ENCODE data around the gene TUBA8.
"Not testable (repeated sequence)": the region's sequence is repeated elsewhere in the genome, so short reads cannot be mapped to it uniquely, and the experiment has no call there.

Gene TUBA8

DNA sequence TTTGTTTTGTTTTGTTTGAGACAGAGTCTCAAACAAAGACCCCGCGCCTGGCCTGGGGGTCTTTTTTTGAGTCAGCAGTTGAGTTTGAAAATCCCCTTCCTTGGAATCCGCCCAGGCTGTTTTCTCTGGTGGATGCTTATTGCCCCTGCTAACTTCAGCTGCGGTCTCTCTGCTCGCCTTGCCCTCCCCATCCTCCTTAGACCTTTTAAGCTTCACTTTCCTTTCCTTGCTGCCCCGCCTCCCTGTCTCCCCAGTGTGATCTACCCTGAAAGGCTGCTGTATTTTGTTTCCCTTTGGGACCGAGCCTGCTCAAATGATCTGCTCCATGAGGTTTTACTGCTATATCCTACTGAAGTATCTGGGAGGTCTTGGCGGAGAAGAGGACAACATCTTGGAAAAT lies 41.9 kb downstream of the TUBA8 start:
- TF ChIP-seq, protein P1, sequence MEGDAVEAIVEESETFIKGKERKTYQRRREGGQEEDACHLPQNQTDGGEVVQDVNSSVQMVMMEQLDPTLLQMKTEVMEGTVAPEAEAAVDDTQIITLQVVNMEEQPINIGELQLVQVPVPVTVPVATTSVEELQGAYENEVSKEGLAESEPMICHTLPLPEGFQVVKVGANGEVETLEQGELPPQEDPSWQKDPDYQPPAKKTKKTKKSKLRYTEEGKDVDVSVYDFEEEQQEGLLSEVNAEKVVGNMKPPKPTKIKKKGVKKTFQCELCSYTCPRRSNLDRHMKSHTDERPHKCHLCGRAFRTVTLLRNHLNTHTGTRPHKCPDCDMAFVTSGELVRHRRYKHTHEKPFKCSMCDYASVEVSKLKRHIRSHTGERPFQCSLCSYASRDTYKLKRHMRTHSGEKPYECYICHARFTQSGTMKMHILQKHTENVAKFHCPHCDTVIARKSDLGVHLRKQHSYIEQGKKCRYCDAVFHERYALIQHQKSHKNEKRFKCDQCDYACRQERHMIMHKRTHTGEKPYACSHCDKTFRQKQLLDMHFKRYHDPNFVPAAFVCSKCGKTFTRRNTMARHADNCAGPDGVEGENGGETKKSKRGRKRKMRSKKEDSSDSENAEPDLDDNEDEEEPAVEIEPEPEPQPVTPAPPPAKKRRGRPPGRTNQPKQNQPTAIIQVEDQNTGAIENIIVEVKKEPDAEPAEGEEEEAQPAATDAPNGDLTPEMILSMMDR (conservative IDR thresholded peaks at IDR 0.05; ENCODE audit: low read depth, low read length) = no peak
- no peak overlapping the region for H3K4me3 ChIP-seq (ENCODE audit: low read length)
- no peak for DNase-seq (ENCODE audit: low read depth)

DNA sequence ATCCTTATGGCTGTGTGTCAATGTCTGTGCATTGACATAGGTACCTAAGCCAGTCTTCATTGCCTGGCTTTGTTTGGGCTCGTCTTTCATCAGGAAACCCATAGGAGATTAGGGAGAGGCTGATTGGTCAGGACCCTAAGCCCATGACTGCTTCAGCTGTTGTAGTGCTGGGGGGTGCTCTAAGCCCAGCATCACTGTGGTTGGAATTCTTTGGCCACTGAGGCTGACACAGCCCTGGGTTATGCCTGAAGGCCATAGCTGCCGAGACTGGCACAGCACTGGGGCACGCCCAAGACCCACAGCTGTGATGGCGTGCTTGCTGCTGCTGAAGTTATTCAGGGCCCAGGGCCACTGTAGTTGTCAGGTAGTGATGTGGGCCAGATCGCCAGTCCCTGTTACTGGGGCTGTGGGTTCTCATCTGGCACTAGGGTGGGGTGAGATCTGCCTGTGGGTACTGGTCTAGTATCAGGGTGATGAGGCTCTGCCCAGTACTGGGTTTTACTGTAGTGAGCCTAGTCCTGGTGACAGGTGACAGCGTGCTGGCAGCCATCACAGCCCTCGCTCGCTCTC lies 44.3 kb downstream of the TUBA8 start:
- TF ChIP-seq, protein P1 (conservative IDR thresholded peaks at IDR 0.05; ENCODE audit: low read depth, low read length) = no peak
- no peak for DNase-seq (ENCODE audit: low read depth)
- H3K4me3 ChIP-seq (ENCODE audit: low read length) = no peak overlapping the region

DNA sequence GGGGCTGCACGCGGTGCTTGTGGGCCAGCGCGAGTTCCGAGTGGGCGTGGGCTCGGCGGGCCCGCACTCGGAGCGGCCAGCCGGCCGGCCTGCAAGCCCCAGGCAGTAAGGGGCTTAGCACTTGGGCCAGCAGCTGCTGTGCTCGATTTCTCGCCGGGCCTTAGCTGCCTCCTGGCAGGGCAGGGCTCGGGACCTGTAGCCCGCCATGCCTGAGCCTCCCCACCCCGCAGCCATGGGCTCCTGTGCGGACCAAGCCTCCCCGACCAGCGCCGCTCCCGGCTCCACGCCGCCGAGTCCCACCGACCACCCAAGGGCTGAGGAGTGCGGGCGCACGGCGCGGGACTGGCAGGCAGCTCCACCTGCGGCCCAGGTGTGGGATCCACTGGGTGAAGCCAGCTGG lies 44.9 kb downstream of the TUBA8 start:
- DNase-seq (ENCODE audit: low read depth); H3K4me3 ChIP-seq (ENCODE audit: low read length): not testable (repeated sequence)

DNA sequence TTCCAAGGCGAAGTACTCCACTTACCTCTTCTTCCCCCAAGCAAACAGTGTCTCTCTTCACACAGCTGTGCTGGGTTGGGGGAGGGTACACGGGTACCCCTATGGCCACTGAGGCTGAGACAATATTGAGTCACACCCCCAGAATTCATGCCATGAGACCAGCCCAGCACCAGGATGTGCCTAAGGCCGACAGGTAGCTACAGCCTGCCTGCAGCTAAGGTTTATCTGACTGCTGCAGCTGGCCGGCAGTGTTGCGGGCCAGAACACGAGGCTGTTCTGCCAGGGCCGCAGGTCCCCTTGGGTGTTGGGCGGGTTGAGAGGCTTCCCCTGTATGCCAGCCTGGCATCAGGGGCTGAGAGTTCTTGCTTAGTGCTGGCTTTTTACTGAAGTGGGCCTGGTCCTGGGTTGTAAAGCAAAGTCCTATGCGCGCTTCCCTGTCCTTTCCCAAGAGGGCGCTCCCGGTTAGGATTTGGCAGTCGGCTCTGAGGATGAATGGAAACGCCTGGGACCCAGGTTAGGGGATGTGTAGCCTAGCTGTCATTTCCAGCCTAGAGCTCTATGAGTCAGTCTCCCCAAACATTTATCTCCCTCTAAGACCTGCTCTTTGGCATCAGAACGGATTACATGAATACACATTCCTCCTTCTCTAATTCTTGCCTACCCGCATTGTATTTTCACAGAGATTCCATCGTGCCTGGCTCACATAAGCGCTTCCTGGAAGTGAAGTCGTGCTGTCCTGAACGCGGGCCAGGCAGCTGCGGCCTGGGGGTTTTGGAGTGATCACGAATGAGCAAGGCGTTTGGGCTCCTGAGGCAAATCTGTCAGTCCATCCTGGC lies 46.5 kb downstream of the TUBA8 start:
- DNase-seq (ENCODE audit: low read depth) = peak; percentile 80
- TF ChIP-seq, protein P1 (conservative IDR thresholded peaks at IDR 0.05; ENCODE audit: low read depth, low read length) = peak; percentile 94
- H3K4me3 ChIP-seq (ENCODE audit: low read length) = no peak overlapping the region

DNA sequence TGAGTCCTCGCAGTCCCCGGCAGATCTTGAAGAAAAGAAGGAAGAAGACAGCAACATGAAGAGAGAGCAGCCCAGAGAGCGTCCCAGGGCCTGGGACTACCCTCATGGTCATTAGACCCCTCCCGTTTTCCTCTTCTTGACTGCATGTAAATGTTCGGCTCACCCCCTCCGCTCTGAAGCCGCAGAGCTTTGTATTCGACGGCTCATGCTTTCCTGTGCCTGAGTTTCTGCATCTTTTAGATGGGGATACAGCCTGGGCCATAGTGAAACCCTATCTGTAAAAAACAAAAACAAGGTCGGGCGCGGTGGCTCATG lies 47.1 kb downstream of the TUBA8 start:
- H3K4me3 ChIP-seq (ENCODE audit: low read length) = no peak overlapping the region
- TF ChIP-seq, protein P1 (conservative IDR thresholded peaks at IDR 0.05; ENCODE audit: low read depth, low read length) = no peak
- DNase-seq (ENCODE audit: low read depth) = no peak

DNA sequence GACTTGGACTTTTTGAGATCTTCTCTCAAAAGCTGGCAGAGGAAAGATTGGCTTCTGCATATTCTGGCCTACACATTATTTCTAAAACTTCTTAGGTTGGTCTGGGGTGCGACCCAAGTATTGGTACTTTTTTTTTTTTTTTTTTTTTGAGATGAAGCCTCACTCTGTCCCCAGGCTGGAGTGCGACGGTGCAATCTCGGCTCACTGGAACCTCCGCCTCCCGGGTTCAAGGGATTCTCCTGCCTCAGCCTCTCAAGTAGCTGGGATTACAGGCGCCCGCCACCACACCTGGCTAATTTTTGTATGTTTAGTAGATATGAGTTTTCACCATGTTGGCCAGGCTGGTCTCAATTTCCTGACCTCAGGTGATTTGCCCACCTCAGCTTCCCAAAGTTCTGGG lies 50.0 kb downstream of the TUBA8 start:
- not testable (repeated sequence) for DNase-seq (ENCODE audit: low read depth)

GRCh38 chr22:18163843-18164242 lies 53.2 kb downstream of the TUBA8 start:
- not testable (repeated sequence) for H3K4me3 ChIP-seq (ENCODE audit: low read length); DNase-seq (ENCODE audit: low read depth)

More for the DNA sequence above, 50.0 kb downstream of the TUBA8 start:
- H3K4me3 ChIP-seq (ENCODE audit: low read length) = not testable (repeated sequence)

- not testable (repeated sequence) for H3K4me3 ChIP-seq (ENCODE audit: low read length); DNase-seq (ENCODE audit: low read depth)
These were observed 54.0 kb downstream of the TUBA8 start for GRCh38 chr22:18164584-18164983.

- not testable (repeated sequence) for H3K4me3 ChIP-seq (ENCODE audit: low read length); DNase-seq (ENCODE audit: low read depth)
These were observed 54.7 kb downstream of the TUBA8 start for GRCh38 chr22:18165356-18165755.

GRCh38 chr22:18170284-18170683 lies 59.7 kb downstream of the TUBA8 start:
- H3K4me3 ChIP-seq (ENCODE audit: low read length); DNase-seq (ENCODE audit: low read depth): not testable (repeated sequence)

- H3K4me3 ChIP-seq (ENCODE audit: low read length); DNase-seq (ENCODE audit: low read depth): not testable (repeated sequence)
These were observed 61.6 kb downstream of the TUBA8 start for GRCh38 chr22:18172203-18172602.

DNA sequence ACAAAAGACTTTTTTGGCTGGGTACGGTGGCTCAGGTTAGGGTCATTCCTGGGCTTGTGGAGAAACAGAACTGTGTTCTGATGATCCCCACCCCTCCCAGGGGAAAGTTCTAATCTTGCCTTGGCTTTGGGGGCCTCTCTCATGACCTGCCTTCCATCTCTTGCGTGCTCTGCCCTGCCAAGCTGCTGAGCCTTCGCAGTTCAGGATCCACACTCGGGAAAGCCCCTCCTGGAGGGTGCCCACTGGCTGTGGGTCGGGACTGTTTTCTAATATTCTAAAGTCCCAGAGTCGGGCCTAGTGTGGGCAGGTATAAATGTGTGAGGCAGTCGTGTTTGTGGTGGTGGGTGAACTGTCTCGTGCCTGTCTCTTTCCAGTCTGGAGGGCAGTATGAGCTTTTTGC lies 62.2 kb downstream of the TUBA8 start:
- not testable (repeated sequence) for H3K4me3 ChIP-seq (ENCODE audit: low read length); DNase-seq (ENCODE audit: low read depth)

GRCh38 chr22:18173441-18173840 lies 62.8 kb downstream of the TUBA8 start:
- not testable (repeated sequence) for DNase-seq (ENCODE audit: low read depth); H3K4me3 ChIP-seq (ENCODE audit: low read length)
